HG03139 (cell line): ENCODE data around the gene NDUFB8.

Source experiments
- ATAC-seq: cut with Tn5 transposase; IDR thresholded peaks from one replicate; pipeline ENCODE4 v1.9.1; 2021; ENCODE audit not compliant: unreplicated experiment

NDUFB8 gene

GRCh38 chr10:100544950-100545349 lies 15.3 kb upstream of the NDUFB8 start:
- no peak for ATAC-seq

GRCh38 chr10:100537475-100537874 lies 7.8 kb upstream of the NDUFB8 start:
- no peak for ATAC-seq

GRCh38 chr10:100535715-100536353 lies 6.2 kb upstream of the NDUFB8 start, which contains the start of gene HIF1AN:
Gene HIF1AN, plus strand, starts transcription at chr10:100535943. Its CDS starts 16 bp downstream, at chr10:100535959.
- peak; percentile 98 for ATAC-seq

- ATAC-seq: no peak
Measured at GRCh38 chr10:100535338-100535714, 5.7 kb upstream of the NDUFB8 start.

GRCh38 chr10:100534726-100535125 lies 5.1 kb upstream of the NDUFB8 start:
- ATAC-seq: no peak

- no peak for ATAC-seq
Measured at GRCh38 chr10:100531761-100532160, 2.1 kb upstream of the NDUFB8 start.

- no peak for ATAC-seq
Measured at GRCh38 chr10:100528921-100529474, 673 bp downstream of the NDUFB8 start.

GRCh38 chr10:100528123-100528886 lies 1.4 kb downstream of the NDUFB8 start:
- no peak for ATAC-seq

GRCh38 chr10:100524638-100525037 lies 5.0 kb downstream of the NDUFB8 start:
- ATAC-seq: no peak

GRCh38 chr10:100524206-100524605 lies 5.5 kb downstream of the NDUFB8 start:
- no peak for ATAC-seq

- no peak for ATAC-seq
Measured at GRCh38 chr10:100522945-100523344, 6.7 kb downstream of the NDUFB8 start.

GRCh38 chr10:100522107-100522801 lies 7.4 kb downstream of the NDUFB8 start:
- ATAC-seq: no peak

GRCh38 chr10:100520811-100521210 lies 8.9 kb downstream of the NDUFB8 start:
- no peak for ATAC-seq

GRCh38 chr10:100519311-100520051 lies 10.2 kb downstream of the NDUFB8 start, which contains the start of gene SEC31B:
Gene SEC31B, minus strand, starts transcription at chr10:100519861. Its CDS starts 2,909 bp downstream, at chr10:100516952.
- no peak for ATAC-seq

- ATAC-seq: no peak
Measured at GRCh38 chr10:100518761-100519241, 10.9 kb downstream of the NDUFB8 start.

GRCh38 chr10:100516847-100517246 lies 12.8 kb downstream of the NDUFB8 start:
- no peak for ATAC-seq

- no peak for ATAC-seq
Measured at GRCh38 chr10:100515612-100516011, 14.1 kb downstream of the NDUFB8 start.

- ATAC-seq: no peak
Measured at GRCh38 chr10:100510533-100511308, 18.9 kb downstream of the NDUFB8 start.

- ATAC-seq: no peak
Measured at GRCh38 chr10:100509241-100509840, 20.3 kb downstream of the NDUFB8 start.
